ENCODE results near the gene FBXO11.

DNA sequence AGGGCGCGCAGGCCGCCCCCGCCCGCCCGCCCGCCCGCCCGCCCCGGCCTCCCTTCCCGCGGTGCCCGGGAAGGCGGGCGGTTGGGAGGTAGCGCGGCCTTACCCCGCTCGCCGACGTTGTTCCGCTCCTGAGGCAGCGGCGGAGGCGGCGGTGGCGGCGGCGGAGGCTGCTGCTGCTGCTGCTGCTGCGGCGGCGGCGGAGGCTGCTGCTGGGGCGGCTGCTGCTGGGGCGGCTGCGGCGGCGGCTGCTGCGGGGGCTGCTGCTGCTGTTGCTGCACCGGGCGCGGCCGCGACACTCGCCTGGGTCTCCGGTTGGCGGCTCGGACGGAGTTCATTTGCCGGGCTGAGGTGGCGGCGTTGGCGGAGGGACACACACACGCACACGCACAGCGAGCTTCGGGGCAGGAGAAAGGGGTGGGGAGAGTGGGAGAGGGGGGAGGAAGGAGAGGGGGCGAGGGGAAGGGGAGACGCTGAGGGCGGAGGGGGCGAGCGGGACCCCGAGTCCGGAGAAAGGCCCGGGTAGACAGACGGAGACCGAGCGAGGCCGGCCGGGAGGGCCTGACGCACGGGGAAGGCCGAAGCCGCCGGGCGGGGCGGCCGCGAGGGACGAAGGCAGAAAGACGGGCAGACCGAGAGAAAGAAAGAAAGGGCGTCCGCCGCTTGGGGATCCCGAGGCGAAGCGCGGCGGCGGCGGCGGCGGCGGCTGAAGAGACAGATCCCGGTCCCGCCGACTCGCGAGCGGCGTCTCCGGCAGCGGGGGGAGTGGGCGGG lies 727 bp downstream of the FBXO11 start:
- TF ChIP-seq, protein P1, sequence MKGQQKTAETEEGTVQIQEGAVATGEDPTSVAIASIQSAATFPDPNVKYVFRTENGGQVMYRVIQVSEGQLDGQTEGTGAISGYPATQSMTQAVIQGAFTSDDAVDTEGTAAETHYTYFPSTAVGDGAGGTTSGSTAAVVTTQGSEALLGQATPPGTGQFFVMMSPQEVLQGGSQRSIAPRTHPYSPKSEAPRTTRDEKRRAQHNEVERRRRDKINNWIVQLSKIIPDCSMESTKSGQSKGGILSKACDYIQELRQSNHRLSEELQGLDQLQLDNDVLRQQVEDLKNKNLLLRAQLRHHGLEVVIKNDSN (CRISPR knock-in tag; IDR thresholded peaks at IDR 0.05): no peak
- TF ChIP-seq CTCF (IDR thresholded peaks at IDR 0.05) (no peak), ATF2 (CRISPR knock-in tag; IDR thresholded peaks at IDR 0.05; ENCODE audit: borderline replicate concordance, low read depth) (no peak)
- TF ChIP-seq, protein P2, sequence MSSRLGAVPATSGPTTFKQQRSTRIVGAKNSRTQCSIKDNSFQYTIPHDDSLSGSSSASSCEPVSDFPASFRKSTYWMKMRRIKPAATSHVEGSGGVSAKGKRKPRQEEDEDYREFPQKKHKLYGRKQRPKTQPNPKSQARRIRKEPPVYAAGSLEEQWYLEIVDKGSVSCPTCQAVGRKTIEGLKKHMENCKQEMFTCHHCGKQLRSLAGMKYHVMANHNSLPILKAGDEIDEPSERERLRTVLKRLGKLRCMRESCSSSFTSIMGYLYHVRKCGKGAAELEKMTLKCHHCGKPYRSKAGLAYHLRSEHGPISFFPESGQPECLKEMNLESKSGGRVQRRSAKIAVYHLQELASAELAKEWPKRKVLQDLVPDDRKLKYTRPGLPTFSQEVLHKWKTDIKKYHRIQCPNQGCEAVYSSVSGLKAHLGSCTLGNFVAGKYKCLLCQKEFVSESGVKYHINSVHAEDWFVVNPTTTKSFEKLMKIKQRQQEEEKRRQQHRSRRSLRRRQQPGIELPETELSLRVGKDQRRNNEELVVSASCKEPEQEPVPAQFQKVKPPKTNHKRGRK (CRISPR knock-in tag; IDR thresholded peaks at IDR 0.05; ENCODE audit: borderline replicate concordance): no peak
- TF ChIP-seq, protein P3, sequence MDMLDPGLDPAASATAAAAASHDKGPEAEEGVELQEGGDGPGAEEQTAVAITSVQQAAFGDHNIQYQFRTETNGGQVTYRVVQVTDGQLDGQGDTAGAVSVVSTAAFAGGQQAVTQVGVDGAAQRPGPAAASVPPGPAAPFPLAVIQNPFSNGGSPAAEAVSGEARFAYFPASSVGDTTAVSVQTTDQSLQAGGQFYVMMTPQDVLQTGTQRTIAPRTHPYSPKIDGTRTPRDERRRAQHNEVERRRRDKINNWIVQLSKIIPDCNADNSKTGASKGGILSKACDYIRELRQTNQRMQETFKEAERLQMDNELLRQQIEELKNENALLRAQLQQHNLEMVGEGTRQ (CRISPR knock-in tag; IDR thresholded peaks at IDR 0.05): no peak
